GM21447 (cell line): Measurements from ENCODE around the gene PHOSPHO1.
"Not testable (repeated sequence)": the region's sequence is repeated elsewhere in the genome, so short reads cannot be mapped to it uniquely, and the experiment has no call there.

ENCODE experiments used
- ATAC-seq: cut with Tn5 transposase; IDR thresholded peaks from one replicate; pipeline ENCODE4 v1.9.1; 2021; ENCODE audit not compliant: unreplicated experiment

Gene PHOSPHO1

GRCh38 chr17:49194297-49194607, 36.3 kb downstream of the PHOSPHO1 start:
- ATAC-seq, result no peak

- ATAC-seq, result no peak
Observed at GRCh38 chr17:49193513-49194296, 36.9 kb downstream of the PHOSPHO1 start.

- ATAC-seq, result peak; percentile 39
Observed at GRCh38 chr17:49191917-49192741, 38.5 kb downstream of the PHOSPHO1 start.

GRCh38 chr17:49191409-49191916, 39.1 kb downstream of the PHOSPHO1 start:
- ATAC-seq, result peak; percentile 3

- ATAC-seq, result no peak
Observed at GRCh38 chr17:49190932-49191331, 39.7 kb downstream of the PHOSPHO1 start.

- no peak for ATAC-seq
Observed at GRCh38 chr17:49187301-49187700, 43.3 kb downstream of the PHOSPHO1 start.

GRCh38 chr17:49185381-49185780, 45.2 kb downstream of the PHOSPHO1 start:
- not testable (repeated sequence) for ATAC-seq

- not testable (repeated sequence) for ATAC-seq
Observed at GRCh38 chr17:49184522-49184921, 46.1 kb downstream of the PHOSPHO1 start.

GRCh38 chr17:49183801-49184200, 46.8 kb downstream of the PHOSPHO1 start:
- no peak for ATAC-seq

GRCh38 chr17:49183341-49183740, 47.2 kb downstream of the PHOSPHO1 start:
- ATAC-seq, result no peak

GRCh38 chr17:49180998-49181635, 49.5 kb downstream of the PHOSPHO1 start:
- no peak for ATAC-seq

GRCh38 chr17:49180303-49180702, 50.3 kb downstream of the PHOSPHO1 start:
- no peak for ATAC-seq

GRCh38 chr17:49175978-49176377, 54.6 kb downstream of the PHOSPHO1 start:
- ATAC-seq, result not testable (repeated sequence)
